Neuronal stem cell (in vitro differentiated cells): ENCODE measurements around the gene CDC42EP3.

Experiments used
- DNase-seq: peaks from one replicate; pipeline ENCODE4 v3.0.0-alpha.2; 2013; ENCODE audit warnings: low spot score
- H2AFZ ChIP-seq: one replicate; pipeline ENCODE4 v1.6.1; 2013; ENCODE audit warnings: mild to moderate bottlenecking, low read length, inconsistent platforms
- H2AK5ac ChIP-seq: 2 replicates; pipeline ENCODE4 v1.6.1; 2013; ENCODE audit warnings: low read depth, mild to moderate bottlenecking, inconsistent platforms, low read length, moderate library complexity, mixed read lengths
- H2BK120ac ChIP-seq: 2 replicates; pipeline ENCODE4 v1.6.1; 2013; ENCODE audit warnings: low read depth, mild to moderate bottlenecking, inconsistent platforms, low read length, moderate library complexity, mixed read lengths
- H2BK12ac ChIP-seq: one replicate; pipeline ENCODE4 v1.6.1; 2013; ENCODE audit warnings: low read length, inconsistent platforms
- H2BK15ac ChIP-seq: 2 replicates; pipeline ENCODE4 v1.6.1; 2013; ENCODE audit warnings: mild to moderate bottlenecking, low read length, inconsistent platforms, mixed read lengths
- H2BK5ac ChIP-seq: one replicate; pipeline ENCODE4 v1.6.1; 2013; ENCODE audit warnings: inconsistent platforms, mild to moderate bottlenecking, low read length, moderate library complexity
- H3K14ac ChIP-seq: one replicate; pipeline ENCODE4 v1.6.1; 2013; ENCODE audit warnings: low read length, inconsistent platforms
- H3K18ac ChIP-seq: 2 replicates; pipeline ENCODE4 v1.6.1; 2013; ENCODE audit warnings: low read length, inconsistent platforms
- H3K23ac ChIP-seq: 2 replicates; pipeline ENCODE4 v1.6.1; 2013; ENCODE audit warnings: low read depth, mild to moderate bottlenecking, mixed read lengths, low read length, inconsistent platforms; ENCODE audit not compliant: poor library complexity
- H3K27ac ChIP-seq: replicated peaks from 3 replicates; pipeline ENCODE4 v1.5.1; 2013; ENCODE audit warnings: low read length, inconsistent platforms
- H3K27me3 ChIP-seq, 3 experiments: 2 replicates each; pipeline ENCODE4 v1.6.1; 2013; ENCODE audit warnings: low read length in 3 of 3, mild to moderate bottlenecking in 2 of 3, inconsistent platforms in 1 of 3, low read depth in 1 of 3, mixed read lengths in 1 of 3, moderate library complexity in 1 of 3; ENCODE audit not compliant: control insufficient read depth in 3 of 3, insufficient read depth in 3 of 3
- H3K36me3 ChIP-seq, 2 donors: replicated peaks in 1 of 2; 2 replicates each; pipeline ENCODE4 v1.6.1; 2013; ENCODE audit warnings: low read length in 2 of 2; ENCODE audit not compliant: control insufficient read depth in 2 of 2, insufficient read depth in 2 of 2
- H3K4ac ChIP-seq: 2 replicates; pipeline ENCODE4 v1.6.1; 2013; ENCODE audit warnings: inconsistent platforms, mild to moderate bottlenecking, low read length, moderate library complexity
- H3K4me1 ChIP-seq, 2 donors: 1 replicate in 1 of 2; 2 replicates in 1 of 2; pipeline ENCODE4 v1.6.1; 2013; ENCODE audit warnings: low read length in 2 of 2, low read depth in 1 of 2; ENCODE audit not compliant: control insufficient read depth in 2 of 2, insufficient read depth in 1 of 2
- H3K4me2 ChIP-seq: one replicate; pipeline ENCODE4 v1.6.1; 2013; ENCODE audit warnings: mild to moderate bottlenecking, low read length, inconsistent platforms; ENCODE audit not compliant: insufficient read depth, poor library complexity, severe bottlenecking
- H3K4me3 ChIP-seq, 2 donors: 2 replicates each; pipeline ENCODE4 v1.5.1; 2013; ENCODE audit warnings: low read length in 2 of 2, mild to moderate bottlenecking in 2 of 2, inconsistent platforms in 1 of 2, moderate library complexity in 1 of 2
- H3K79me1 ChIP-seq: one replicate; pipeline ENCODE4 v1.6.1; 2013; ENCODE audit warnings: low read depth, mild to moderate bottlenecking, inconsistent platforms, low read length, moderate library complexity
- H3K9ac ChIP-seq: one replicate; pipeline ENCODE4 v1.6.1; 2013; ENCODE audit warnings: mild to moderate bottlenecking, low read depth, low read length, inconsistent platforms; ENCODE audit not compliant: poor library complexity
- H3K9me3 ChIP-seq, 2 donors: replicated peaks in 1 of 2; 2 replicates each; pipeline versions ENCODE3 to v1.6.1; 2013; ENCODE audit warnings: low read length in 2 of 2, mild to moderate bottlenecking in 2 of 2, inconsistent platforms in 1 of 2, low read depth in 1 of 2, mixed read lengths in 1 of 2, moderate library complexity in 1 of 2; ENCODE audit not compliant: control insufficient read depth in 2 of 2, insufficient read depth in 1 of 2
- H4K8ac ChIP-seq: one replicate; pipeline ENCODE4 v1.6.1; 2013; ENCODE audit warnings: low read depth, mild to moderate bottlenecking, inconsistent platforms, low read length, moderate library complexity
- H4K91ac ChIP-seq: one replicate; pipeline ENCODE4 v1.6.1; 2013; ENCODE audit warnings: low read length, low read depth, mild to moderate bottlenecking, inconsistent platforms; ENCODE audit not compliant: poor library complexity
- WGBS, 2 donors: extraction: QIAGEN DNeasy Blood & Tissue Kit; methylation state at CpG; one replicate each; pipeline ENCODE4 v1.1.7; 2013; ENCODE audit warnings: missing lambda C conversion rate in 2 of 2, mixed read lengths in 1 of 2; ENCODE audit not compliant: insufficient read length in 2 of 2, insufficient replicate concordance in 1 of 2; ENCODE audit errors: extremely low coverage in 2 of 2; 5-methylcytosine and 5-hydroxymethylcytosine counted together

CDC42EP3 gene

DNA sequence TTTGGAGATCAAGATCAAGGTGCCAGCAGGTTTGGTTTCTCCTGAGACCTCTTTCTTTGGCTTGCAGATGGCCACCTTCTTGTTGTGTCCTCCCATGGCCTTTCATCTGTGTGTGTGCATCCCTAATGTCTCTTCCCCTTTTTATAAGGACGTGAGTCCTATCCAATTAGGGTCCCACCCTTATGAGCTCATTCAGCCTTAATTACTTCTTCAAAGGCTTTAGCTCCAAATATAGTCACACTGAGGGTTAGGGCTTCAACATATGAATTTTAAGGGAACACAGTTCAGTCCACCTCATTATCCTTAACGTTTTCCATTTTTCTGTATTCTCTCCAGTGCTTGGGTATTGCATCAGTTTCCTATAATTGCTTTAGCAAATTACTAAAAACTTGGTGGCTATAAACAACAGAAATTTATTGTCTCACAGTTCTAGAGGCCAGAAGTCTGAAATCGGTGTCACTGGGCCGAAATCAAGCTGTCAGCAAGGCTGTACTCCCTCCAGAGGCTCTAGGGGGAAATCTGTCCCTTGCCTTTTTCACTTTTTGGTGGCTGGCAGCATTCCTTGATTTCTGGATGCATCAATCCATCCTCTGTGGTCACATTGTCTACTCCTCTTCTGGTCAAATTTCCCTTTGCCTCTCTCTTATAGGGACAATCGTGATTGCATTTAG is 34.1 kb downstream of the CDC42EP3 start:
- Histone ChIP-seq H3K27me3 (no peaks in the 10 kb centered on the region), H2BK120ac (no peak overlapping the region), H3K23ac (no peak overlapping the region), H4K8ac (no peak overlapping the region), H4K91ac (no peak overlapping the region), H3K4ac (no peak overlapping the region), H2AK5ac (no peak overlapping the region), H3K9ac (no peak overlapping the region), H2BK12ac (no peak overlapping the region), H3K79me1 (no peaks in the 10 kb centered on the region), H2BK5ac (no peak overlapping the region), H3K9me3 (peaks cover 0 to 2% of the 10 kb centered on the region in 2 donors), H3K14ac (no peak overlapping the region), H2AFZ (no peak overlapping the region), H3K4me3 (no peak overlapping the region), H3K4me1 (peaks cover 4 to 15% of the 10 kb centered on the region in 2 donors), H3K4me2 (no peak overlapping the region), H3K27ac (no peak overlapping the region), H3K36me3 (peaks cover 0 to 15% of the 10 kb centered on the region in 2 donors), H2BK15ac (no peak overlapping the region), H3K18ac (no peak overlapping the region)
- no peak for DNase-seq
- WGBS, 2 donors, result no CpG with 5 or more reads among the region's 5 CpGs

DNA sequence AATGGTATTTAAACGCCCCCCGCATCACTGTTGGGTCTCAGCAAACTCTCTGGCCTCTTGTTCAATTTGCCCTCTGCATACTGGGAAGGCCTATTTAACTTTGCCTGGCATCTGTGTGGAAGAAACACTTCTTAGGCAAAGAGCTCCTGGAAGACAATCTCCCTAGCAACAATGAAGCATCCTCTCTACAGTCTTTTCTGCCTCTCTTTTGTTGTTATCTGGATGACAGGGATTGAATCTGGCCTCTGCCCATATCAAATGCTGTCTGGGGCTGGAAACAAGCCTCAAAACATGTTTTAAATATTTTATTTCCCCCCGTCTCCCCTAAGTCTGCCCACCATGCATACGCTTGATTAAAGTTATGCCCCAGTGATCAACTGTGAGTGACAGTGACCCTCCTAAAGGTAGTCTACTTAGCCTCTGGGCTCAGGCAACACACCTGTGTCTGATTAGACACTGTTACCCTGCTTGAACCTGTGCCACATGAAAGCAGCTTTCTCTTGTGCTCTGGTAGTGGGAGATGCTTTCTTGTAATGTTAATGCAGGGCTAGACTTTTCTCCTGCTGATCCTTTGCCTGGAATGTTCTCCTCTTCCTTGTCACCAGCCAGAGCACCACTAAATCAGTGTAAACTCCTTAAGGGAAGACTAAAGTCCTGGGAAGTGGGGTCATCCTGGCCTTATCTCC is 34.9 kb downstream of the CDC42EP3 start:
- no peak overlapping the region for H3K4me2 ChIP-seq
- H3K4me1 ChIP-seq, result peaks cover 4 to 17% of the 10 kb centered on the region in 2 donors
- WGBS, 2 donors, result no CpG with 5 or more reads among the region's 4 CpGs

DNA sequence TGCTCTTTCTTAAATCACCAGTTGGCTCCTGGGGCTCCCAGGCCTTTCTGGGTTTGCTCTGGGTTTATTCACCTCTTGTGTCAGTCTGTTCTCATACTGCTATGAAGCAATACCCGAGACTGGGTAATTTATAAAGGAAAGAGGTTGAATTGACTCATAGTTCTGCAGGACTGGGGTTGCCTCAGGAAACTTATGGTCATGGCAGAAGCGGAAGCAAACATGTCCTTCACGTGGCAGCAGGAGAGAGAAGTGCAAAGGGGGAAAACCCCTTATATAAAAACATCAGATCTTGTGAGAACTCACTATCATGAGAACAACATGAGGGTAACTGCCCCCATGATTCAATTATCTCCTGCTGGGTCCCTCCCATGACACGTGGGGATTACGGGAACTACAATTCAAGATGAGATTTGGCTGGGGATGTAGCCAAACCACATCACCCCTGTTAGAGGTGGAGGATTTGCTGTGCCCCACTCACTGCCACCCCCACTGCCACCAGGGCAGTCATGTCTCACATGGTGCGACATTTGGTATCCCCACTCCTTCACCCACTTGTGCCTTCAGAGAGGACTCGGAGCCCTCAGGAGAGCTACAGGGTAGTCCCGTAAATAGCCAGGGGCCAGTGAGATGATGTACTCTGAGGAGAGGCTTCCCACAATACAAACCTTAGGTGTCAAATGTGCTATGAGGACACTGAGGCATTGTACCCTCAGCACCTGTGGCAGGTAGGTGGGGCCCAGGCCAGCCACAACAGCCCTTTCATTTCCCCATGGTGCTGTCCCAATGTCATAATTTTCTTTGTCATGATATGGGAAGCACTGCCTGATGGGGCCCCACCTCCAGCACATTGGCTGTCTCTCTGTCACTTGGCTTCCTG is 35.7 kb downstream of the CDC42EP3 start:
- Histone ChIP-seq H2BK12ac (no peak overlapping the region), H2BK15ac (no peak overlapping the region), H2AK5ac (no peak overlapping the region), H3K4me1 (peaks cover 4 to 17% of the 10 kb centered on the region in 2 donors), H3K4me3 (no peak overlapping the region), H3K4ac (no peak overlapping the region), H3K9ac (no peak overlapping the region), H3K27me3 (no peaks in the 10 kb centered on the region), H2AFZ (no peak overlapping the region), H2BK120ac (no peak overlapping the region), H3K27ac (no peak overlapping the region), H3K4me2 (no peak overlapping the region), H3K18ac (no peak overlapping the region), H3K14ac (no peak overlapping the region), H4K91ac (no peak overlapping the region), H3K23ac (no peak overlapping the region), H4K8ac (no peak overlapping the region), H3K79me1 (no peaks in the 10 kb centered on the region), H3K36me3 (no peaks in the 10 kb centered on the region), H2BK5ac (no peak overlapping the region), H3K9me3 (no peaks in the 10 kb centered on the region)
- DNase-seq, result no peak
- no CpG with 5 or more reads among the region's 8 CpGs for WGBS, 2 donors

More for the DNA sequence above, 34.9 kb downstream of the CDC42EP3 start:
- Histone ChIP-seq H3K9ac (no peak overlapping the region), H3K79me1 (no peaks in the 10 kb centered on the region), H3K27me3 (no peaks in the 10 kb centered on the region), H2BK15ac (no peak overlapping the region), H2BK120ac (no peak overlapping the region), H3K18ac (no peak overlapping the region), H2BK5ac (no peak overlapping the region), H2AFZ (no peak overlapping the region), H3K23ac (no peak overlapping the region), H4K91ac (no peak overlapping the region), H4K8ac (no peak overlapping the region), H3K36me3 (peaks cover 0 to 7% of the 10 kb centered on the region in 2 donors), H2BK12ac (no peak overlapping the region), H3K4ac (no peak overlapping the region), H3K14ac (no peak overlapping the region), H2AK5ac (no peak overlapping the region), H3K27ac (no peak overlapping the region), H3K9me3 (peaks cover 0 to 2% of the 10 kb centered on the region in 2 donors), H3K4me3 (no peak overlapping the region)
- no peak for DNase-seq
